ENCODE measurements around the gene MAPK7.

DNA sequence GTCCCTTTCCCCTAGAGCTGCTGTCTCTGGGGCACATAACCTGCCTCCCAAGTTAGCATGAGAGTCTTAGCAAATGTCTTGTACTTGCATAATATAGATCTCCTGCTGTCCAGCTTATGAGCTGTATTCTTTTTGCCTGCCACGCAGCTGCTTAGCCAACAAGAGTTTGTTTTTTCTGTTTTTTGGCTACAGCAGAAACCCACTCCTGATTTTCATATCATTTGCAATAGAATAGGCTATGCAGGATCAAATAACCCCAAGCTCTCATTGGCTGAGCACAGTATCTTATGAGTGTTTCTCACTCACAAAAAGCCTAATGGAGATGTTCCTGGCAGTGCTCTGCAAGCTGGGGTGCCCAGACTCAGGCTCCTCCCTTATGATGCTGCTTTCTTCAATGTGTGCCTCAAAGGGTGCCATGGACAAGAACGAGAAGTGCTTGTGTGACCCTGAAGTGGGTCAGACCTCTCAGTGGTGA lies 38.9 kb upstream of the MAPK7 start:
- no peak for TF ChIP-seq POLR2A (IDR thresholded peaks at IDR 0.05; ENCODE audit: extremely low read depth, insufficient read length)
- TF ChIP-seq, protein P1, sequence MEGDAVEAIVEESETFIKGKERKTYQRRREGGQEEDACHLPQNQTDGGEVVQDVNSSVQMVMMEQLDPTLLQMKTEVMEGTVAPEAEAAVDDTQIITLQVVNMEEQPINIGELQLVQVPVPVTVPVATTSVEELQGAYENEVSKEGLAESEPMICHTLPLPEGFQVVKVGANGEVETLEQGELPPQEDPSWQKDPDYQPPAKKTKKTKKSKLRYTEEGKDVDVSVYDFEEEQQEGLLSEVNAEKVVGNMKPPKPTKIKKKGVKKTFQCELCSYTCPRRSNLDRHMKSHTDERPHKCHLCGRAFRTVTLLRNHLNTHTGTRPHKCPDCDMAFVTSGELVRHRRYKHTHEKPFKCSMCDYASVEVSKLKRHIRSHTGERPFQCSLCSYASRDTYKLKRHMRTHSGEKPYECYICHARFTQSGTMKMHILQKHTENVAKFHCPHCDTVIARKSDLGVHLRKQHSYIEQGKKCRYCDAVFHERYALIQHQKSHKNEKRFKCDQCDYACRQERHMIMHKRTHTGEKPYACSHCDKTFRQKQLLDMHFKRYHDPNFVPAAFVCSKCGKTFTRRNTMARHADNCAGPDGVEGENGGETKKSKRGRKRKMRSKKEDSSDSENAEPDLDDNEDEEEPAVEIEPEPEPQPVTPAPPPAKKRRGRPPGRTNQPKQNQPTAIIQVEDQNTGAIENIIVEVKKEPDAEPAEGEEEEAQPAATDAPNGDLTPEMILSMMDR (IDR thresholded peaks at IDR 0.05; ENCODE audit: low read depth, low read length), result no peak
- TF ChIP-seq, protein P2, sequence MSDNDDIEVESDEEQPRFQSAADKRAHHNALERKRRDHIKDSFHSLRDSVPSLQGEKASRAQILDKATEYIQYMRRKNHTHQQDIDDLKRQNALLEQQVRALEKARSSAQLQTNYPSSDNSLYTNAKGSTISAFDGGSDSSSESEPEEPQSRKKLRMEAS (IDR thresholded peaks at IDR 0.05; ENCODE audit: low read depth, low read length), result no peak
- no peak for TF ChIP-seq MYC (IDR thresholded peaks at IDR 0.05; ENCODE audit: low read depth, low read length)

Data from NB4 (cell line).